ENCODE measurements around the gene EIF2S1. TPM values are rescaled to one million over a fixed set of nuclear protein-coding genes. Genes with fewer than 3 reads are reported as not detected.

Gene EIF2S1
- total and polyA plus RNA-seq, 2 of the 13 experiments (the other 11 are each of a cell fraction or from before 2014, with no cell fraction given): 49.1 to 246 TPM

DNA sequence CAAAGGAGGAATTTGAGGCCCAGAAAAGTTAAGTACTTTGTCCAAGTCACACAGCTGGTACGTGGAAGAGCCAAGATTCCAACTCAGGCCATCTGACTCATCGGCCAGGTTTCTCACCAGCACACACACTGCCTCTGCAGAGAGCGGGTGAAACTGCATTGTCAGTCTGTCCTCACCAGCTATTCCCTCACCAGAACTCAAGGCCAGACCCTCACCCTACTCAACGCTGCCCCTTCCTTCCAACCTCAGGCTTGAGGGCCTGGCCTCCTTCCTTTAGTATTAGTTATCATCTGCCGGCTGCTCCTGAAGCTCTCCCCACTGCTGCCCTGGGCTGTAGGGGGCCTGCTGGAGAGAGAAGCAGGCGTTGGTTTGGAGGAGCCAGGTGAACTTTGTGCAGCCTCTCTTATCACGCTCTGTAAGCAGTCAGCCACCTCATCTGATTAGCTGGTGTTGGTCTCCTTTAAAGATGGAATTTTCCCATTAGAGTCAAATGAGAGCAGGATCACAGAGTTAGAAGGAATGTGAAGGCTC, 68.4 kb downstream of the EIF2S1 start (continued):
- TF ChIP-seq, protein P1, sequence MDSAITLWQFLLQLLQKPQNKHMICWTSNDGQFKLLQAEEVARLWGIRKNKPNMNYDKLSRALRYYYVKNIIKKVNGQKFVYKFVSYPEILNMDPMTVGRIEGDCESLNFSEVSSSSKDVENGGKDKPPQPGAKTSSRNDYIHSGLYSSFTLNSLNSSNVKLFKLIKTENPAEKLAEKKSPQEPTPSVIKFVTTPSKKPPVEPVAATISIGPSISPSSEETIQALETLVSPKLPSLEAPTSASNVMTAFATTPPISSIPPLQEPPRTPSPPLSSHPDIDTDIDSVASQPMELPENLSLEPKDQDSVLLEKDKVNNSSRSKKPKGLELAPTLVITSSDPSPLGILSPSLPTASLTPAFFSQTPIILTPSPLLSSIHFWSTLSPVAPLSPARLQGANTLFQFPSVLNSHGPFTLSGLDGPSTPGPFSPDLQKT (CRISPR knock-in tag; IDR thresholded peaks at IDR 0.05; ENCODE audit: borderline replicate concordance): no peak
- TF ChIP-seq BORCS8-MEF2B (CRISPR knock-in tag; IDR thresholded peaks at IDR 0.05) (no peak), KLF11 (CRISPR knock-in tag; IDR thresholded peaks at IDR 0.05) (no peak), ZNF672 (CRISPR knock-in tag; IDR thresholded peaks at IDR 0.05) (no peak), ZNF546 (CRISPR knock-in tag; conservative IDR thresholded peaks at IDR 0.05) (no peak), ZFP36L2 (CRISPR knock-in tag; IDR thresholded peaks at IDR 0.05) (no peak), CHD2 (IDR thresholded peaks at IDR 0.05; ENCODE audit: low read depth, low read length) (no peak), TEAD2 (CRISPR knock-in tag; IDR thresholded peaks at IDR 0.05) (no peak), ZNF616 (CRISPR knock-in tag; IDR thresholded peaks at IDR 0.05; ENCODE audit: low read depth) (no peak), ZNF292 (CRISPR knock-in tag; IDR thresholded peaks at IDR 0.05; ENCODE audit: borderline replicate concordance, low read depth) (peak; percentile 68; the same call in 1 of the 2 replicates), JUNB (CRISPR knock-in tag; IDR thresholded peaks at IDR 0.05; ENCODE audit: borderline replicate concordance) (no peak), HMGA1 (CRISPR knock-in tag; conservative IDR thresholded peaks at IDR 0.05) (no peak)
- TF ChIP-seq, protein P2, sequence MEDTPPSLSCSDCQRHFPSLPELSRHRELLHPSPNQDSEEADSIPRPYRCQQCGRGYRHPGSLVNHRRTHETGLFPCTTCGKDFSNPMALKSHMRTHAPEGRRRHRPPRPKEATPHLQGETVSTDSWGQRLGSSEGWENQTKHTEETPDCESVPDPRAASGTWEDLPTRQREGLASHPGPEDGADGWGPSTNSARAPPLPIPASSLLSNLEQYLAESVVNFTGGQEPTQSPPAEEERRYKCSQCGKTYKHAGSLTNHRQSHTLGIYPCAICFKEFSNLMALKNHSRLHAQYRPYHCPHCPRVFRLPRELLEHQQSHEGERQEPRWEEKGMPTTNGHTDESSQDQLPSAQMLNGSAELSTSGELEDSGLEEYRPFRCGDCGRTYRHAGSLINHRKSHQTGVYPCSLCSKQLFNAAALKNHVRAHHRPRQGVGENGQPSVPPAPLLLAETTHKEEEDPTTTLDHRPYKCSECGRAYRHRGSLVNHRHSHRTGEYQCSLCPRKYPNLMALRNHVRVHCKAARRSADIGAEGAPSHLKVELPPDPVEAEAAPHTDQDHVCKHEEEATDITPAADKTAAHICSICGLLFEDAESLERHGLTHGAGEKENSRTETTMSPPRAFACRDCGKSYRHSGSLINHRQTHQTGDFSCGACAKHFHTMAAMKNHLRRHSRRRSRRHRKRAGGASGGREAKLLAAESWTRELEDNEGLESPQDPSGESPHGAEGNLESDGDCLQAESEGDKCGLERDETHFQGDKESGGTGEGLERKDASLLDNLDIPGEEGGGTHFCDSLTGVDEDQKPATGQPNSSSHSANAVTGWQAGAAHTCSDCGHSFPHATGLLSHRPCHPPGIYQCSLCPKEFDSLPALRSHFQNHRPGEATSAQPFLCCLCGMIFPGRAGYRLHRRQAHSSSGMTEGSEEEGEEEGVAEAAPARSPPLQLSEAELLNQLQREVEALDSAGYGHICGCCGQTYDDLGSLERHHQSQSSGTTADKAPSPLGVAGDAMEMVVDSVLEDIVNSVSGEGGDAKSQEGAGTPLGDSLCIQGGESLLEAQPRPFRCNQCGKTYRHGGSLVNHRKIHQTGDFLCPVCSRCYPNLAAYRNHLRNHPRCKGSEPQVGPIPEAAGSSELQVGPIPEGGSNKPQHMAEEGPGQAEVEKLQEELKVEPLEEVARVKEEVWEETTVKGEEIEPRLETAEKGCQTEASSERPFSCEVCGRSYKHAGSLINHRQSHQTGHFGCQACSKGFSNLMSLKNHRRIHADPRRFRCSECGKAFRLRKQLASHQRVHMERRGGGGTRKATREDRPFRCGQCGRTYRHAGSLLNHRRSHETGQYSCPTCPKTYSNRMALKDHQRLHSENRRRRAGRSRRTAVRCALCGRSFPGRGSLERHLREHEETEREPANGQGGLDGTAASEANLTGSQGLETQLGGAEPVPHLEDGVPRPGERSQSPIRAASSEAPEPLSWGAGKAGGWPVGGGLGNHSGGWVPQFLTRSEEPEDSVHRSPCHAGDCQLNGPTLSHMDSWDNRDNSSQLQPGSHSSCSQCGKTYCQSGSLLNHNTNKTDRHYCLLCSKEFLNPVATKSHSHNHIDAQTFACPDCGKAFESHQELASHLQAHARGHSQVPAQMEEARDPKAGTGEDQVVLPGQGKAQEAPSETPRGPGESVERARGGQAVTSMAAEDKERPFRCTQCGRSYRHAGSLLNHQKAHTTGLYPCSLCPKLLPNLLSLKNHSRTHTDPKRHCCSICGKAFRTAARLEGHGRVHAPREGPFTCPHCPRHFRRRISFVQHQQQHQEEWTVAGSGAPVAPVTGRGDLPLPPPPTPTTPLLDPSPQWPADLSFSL (CRISPR knock-in tag; IDR thresholded peaks at IDR 0.05): no peak
- TF ChIP-seq, protein P3, sequence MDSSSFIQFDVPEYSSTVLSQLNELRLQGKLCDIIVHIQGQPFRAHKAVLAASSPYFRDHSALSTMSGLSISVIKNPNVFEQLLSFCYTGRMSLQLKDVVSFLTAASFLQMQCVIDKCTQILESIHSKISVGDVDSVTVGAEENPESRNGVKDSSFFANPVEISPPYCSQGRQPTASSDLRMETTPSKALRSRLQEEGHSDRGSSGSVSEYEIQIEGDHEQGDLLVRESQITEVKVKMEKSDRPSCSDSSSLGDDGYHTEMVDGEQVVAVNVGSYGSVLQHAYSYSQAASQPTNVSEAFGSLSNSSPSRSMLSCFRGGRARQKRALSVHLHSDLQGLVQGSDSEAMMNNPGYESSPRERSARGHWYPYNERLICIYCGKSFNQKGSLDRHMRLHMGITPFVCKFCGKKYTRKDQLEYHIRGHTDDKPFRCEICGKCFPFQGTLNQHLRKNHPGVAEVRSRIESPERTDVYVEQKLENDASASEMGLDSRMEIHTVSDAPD (CRISPR knock-in tag; IDR thresholded peaks at IDR 0.05): no peak
- TF ChIP-seq, protein P4, sequence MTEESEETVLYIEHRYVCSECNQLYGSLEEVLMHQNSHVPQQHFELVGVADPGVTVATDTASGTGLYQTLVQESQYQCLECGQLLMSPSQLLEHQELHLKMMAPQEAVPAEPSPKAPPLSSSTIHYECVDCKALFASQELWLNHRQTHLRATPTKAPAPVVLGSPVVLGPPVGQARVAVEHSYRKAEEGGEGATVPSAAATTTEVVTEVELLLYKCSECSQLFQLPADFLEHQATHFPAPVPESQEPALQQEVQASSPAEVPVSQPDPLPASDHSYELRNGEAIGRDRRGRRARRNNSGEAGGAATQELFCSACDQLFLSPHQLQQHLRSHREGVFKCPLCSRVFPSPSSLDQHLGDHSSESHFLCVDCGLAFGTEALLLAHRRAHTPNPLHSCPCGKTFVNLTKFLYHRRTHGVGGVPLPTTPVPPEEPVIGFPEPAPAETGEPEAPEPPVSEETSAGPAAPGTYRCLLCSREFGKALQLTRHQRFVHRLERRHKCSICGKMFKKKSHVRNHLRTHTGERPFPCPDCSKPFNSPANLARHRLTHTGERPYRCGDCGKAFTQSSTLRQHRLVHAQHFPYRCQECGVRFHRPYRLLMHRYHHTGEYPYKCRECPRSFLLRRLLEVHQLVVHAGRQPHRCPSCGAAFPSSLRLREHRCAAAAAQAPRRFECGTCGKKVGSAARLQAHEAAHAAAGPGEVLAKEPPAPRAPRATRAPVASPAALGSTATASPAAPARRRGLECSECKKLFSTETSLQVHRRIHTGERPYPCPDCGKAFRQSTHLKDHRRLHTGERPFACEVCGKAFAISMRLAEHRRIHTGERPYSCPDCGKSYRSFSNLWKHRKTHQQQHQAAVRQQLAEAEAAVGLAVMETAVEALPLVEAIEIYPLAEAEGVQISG (CRISPR knock-in tag; IDR thresholded peaks at IDR 0.05): 0 out of 2 replicates have a peak, but pooled peaks have one; percentile 20
- TF ChIP-seq, protein P5, sequence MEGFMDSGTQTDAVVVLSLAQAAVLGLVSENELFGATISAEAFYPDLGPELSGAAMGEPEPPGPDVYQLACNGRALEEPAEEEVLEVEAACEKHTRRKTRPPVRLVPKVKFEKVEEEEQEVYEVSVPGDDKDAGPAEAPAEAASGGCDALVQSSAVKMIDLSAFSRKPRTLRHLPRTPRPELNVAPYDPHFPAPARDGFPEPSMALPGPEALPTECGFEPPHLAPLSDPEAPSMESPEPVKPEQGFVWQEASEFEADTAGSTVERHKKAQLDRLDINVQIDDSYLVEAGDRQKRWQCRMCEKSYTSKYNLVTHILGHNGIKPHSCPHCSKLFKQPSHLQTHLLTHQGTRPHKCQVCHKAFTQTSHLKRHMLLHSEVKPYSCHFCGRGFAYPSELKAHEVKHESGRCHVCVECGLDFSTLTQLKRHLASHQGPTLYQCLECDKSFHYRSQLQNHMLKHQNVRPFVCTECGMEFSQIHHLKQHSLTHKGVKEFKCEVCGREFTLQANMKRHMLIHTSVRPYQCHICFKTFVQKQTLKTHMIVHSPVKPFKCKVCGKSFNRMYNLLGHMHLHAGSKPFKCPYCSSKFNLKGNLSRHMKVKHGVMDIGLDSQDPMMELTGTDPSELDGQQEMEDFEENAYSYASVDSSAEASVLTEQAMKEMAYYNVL (CRISPR knock-in tag; IDR thresholded peaks at IDR 0.05; ENCODE audit: borderline replicate concordance): no peak
